NK-92 treated with Interleukin-12 subunit alpha and Interleukin-12 subunit beta, amount 100 ng/mL, for 24 hours (cell line): ENCODE data around the gene BEST2.

ENCODE experiments used
- DNase-seq: peaks from one replicate; lab custom pipeline; 2025; lab: John Stamatoyannopoulos, UW

The BEST2 gene

DNA sequence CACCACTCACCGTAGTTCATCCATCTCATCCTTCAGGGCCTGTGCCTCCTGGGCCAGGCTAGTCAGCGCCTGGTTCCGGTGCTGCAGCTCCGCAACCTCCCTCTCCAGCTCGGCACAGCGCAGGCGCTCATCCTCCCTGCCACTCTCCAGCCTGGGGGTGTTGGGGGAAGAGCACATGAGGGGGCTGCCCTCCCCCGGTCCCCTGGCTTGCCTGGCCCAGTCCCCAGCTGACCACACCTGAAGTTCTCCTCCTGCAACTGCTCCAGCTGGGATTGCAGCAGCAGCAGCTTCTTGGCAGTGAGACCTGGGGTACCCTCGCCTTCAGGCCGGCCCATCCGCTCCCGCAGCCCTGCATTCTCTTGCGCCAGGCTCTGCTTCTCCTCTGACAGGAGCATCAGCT lies 19.3 kb downstream of the BEST2 start:
- no peak for DNase-seq

DNA sequence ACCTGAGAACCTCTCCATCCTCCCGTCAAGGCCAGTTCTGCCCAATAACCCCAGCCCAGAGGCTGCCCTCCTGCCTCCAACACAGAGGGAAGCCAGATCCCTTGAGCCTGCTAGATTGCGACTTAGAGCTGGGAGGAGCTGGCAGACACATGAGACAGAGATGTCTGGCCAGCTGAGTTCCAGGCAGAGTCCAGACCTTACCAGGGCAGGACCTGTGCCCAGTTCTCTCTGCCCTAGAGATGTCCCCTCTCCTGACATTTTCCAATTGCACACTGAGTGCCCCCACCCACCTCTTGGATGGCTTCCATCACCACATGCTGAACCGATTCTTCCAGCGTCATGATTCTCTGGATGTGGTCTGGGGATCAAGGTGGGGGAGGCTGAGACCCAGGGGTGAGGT lies 20.7 kb downstream of the BEST2 start:
- DNase-seq = no peak

DNA sequence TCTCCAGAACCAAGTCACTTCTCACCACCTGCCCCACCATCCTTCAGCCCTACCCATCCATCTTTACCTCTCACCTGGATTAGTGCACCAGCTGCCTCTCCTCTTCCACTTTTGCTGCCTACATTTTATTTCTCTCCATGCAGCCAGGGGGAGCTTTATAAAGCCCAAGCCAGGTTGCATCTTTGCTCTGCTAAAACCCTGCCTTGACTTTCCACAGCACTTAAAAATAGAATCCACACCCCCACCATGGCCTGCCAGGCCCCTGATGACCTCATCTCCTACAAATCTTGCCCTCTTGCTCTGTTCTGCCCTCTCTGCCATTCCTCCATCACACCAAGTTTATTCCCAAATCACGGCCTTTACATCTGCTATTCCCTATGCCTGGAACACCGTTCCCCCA lies 22.0 kb downstream of the BEST2 start:
- DNase-seq = no peak

DNA sequence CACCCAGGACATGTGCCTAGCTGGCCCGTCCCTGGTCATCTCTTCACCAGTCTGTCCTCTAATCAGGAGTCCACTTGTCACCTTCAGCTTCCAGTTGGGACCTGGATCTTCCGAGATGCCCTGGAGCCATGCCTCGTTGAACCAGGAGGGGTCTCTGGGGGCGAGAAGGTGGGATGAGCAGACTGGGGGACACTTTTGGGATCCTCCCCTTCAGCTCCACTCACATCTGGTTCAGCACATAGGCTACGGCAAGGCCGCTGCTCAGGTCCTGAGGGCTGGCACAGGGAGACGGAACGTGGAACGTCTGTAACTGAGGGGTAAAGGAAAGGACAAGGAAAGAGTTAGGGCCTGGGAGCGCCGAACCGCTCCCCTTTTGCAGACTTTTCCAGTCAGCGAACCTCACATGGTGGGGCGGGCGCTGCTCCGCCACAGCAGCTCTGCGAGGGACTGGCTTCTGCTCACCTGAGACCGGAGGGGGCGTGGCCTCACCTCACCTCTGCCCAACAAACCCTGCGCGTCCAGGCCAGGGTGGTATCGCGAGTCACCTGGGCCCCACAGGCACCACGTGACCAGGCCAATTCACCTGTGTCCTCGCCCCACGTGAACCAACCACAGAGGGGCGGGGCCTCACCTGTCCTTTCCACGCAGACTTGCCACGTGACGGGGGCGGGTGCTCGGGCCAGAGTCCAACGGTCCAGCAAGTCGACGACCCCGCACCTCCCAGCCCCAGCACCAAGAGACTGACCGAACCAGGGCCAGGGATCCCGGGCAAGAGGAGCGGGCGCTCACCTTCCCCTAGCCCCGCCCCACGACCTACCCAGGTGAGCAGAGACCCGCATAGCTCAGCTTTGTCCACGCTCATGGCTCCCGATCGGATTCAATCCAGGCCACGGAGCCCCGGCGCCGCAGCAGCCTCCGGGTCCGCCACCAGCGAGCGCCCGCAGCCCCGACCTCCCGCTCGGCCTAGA lies 23.3 kb downstream of the BEST2 start, which contains the start of gene HOOK2:
Gene HOOK2 (minus strand): TSS at position 965 of the 968 bp plus-strand sequence. CDS start 103 bp downstream, at position 862.
- no peak for DNase-seq

DNA sequence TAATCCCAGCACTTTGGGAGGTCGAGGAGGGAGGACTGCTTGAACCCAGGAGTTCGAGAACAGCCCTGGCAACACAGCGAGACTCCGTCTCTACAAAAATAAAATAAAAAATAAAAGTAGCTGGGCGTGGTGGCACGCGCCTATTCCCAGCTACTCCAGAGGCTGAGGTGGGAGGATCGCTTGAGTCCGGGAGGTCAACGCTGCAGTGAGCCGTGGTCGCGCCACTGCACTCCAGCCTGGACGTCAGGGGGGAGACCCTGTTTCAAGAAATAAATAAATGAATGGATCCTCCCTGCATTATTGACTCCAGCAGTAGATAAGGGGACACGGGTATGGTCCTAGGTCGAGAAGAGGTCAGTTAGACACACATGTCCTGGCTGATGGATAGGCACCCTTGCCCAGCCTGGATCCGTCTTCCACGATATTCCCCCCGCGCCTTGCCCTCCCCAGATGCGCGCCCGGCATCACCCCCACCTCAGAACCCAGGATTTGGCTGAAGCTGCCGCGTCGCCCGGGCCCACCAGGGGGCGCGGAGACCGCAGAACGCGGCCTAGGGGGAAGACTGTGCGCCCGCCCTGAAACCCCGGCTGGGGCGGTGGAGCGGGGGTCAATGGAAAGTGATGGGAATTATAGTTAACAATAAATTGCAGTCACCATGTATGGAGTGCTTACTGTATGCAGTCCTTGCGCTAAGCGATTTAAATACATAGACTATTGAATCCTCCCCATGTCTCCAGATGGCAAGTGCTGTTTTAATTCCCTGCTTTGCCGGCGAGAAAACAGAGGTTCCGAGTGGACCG lies 25.8 kb downstream of the BEST2 start:
- DNase-seq = peak; percentile 66

DNA sequence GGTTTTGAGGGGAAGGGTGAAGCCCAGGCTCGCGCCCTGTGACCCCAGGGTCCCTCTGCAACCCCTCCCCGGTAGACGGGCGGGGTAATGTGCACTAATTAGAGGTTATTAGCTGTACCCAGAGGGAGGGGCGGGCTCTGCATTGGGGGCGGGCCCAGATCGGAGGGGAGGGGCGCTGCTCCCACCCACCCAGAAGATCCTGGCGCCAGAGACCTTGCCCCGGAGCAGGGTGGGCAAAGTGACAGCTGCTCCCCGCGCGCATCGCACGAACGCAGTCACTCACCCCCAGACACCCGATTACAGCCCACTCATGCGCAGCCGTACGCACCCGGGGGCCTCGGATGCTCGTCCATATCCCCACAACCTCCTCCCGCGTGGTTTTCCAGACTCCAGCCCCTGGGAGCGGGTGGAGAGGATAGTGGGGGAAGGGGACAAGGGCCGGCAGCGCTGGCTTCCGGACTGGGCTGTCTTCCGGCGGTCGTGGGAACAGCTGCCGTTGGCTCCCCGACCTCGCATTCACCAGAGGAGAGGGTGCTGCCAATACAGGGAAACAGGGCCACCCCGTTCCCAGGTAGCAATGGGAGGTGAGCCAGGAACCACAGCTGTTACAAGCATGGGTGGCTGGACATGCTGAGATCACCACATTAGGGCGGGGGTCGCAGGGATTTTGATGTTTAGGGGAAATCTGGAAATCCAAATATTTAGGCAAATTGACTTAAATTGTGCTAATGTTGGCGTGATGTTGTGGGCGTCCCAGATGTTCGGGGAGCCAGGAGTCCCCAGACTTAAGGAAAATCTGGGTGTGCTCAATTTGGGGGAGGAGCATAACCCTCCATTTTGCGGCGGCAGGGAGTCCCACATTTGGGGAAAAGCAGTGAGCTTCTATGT lies 26.7 kb downstream of the BEST2 start:
- no peak for DNase-seq

DNA sequence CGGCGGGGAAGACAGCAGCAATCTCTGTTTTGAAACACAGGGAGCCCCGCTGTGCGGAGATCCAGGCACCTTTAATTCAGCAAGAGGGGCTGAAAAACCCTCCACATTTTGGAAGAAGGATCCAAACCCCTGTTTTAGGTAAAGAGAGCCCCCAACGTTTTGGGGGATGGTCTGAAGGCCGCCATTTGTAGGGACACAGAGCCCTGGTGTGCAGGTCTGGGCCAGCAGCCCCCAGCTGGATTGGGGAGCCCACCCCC lies 27.2 kb downstream of the BEST2 start:
- no peak for DNase-seq

DNA sequence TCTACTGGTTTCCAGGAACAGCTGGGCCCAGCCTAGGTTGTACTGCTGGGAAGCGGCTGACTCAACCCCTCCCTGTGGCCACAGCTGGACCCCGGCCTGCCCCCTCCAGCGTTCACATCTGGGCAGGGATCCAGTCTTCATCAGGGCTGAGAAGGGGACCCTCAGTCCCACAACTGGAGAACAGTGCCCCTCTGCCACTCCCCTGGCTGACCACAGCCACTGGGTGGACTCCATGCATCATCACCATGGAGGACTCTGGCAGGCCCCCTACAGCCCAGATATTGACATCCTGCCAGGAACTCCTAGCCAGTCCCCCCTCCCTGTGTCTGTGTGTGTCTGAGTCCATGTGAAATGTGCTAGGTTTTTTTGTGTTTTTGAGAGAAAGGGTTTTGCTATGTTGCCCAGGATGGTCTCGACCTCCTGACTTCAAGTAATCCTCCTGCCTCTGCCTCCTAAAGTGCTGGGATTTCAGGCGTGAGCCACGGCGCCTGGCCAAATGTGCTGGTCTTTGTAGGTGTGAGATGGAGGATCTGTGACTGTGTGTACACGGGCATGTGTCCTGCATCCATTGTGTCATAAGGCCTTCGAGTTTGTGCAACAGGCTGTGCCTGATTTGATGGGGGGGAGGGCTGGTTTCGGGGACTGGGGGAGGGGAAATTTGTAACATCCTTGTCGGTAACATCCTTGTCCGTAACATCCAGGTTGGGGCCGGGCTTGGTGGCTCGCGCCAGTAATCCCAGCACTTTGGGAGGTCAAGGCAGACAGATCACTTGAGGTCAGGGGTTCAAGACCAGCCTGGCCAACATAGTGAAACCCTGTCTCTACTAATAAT lies 27.8 kb downstream of the BEST2 start:
- DNase-seq = no peak

DNA sequence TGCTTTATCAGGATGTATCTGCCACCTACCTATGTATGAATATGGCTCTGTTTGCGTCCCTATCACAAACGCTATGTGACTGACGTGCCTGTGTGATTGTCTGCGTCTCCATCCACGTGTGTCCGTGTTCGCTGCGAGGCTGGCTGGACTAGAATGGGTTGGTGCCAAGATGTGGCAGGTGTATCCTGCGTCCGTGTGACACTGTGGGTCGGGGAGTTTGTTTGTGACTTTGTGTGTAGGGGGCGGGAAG lies 30.5 kb downstream of the BEST2 start:
- DNase-seq = no peak

DNA sequence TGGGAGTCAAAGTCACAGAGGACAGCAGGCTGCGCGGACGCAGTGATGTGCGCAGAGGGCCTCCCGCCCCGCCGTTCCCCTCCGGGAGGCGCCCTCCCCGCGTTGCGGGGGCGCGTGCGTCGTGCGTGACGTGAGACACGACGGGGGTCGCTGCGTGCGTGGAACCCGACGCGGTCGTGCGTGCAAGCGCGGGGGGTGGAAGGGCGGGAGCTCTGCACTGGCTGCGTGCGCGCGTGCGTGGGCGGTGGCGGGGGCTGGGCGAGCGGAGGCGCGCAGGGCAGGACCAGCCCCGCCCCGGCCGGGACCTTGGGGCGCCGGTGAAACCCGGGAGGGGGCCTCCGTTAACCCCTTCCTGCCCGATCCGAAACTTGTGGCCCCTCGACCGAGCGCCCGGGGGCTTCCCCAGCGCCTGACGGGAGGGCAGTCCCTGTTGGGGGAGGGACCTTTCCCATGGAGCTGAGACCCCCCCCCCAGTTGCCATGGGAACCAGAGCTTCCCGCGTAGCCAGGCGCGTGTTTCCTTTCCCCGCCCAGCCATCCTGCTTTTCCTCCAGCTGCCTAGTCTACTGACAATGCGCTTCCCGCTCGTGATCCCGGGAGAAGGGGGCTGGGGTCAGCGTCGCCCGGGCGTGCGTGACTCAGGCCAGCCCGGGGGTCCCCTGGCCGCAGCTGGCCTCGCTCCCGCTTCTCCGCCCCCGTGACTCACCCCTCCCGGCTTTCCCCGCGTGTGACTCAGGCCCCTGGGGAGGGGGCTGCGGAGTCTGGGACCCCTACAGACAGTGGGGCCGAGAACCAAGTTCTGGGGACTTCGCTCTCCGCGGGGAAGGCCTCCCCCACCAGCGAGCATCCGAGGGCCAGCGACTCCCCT lies 31.1 kb downstream of the BEST2 start:
- peak; percentile 68 for DNase-seq

DNA sequence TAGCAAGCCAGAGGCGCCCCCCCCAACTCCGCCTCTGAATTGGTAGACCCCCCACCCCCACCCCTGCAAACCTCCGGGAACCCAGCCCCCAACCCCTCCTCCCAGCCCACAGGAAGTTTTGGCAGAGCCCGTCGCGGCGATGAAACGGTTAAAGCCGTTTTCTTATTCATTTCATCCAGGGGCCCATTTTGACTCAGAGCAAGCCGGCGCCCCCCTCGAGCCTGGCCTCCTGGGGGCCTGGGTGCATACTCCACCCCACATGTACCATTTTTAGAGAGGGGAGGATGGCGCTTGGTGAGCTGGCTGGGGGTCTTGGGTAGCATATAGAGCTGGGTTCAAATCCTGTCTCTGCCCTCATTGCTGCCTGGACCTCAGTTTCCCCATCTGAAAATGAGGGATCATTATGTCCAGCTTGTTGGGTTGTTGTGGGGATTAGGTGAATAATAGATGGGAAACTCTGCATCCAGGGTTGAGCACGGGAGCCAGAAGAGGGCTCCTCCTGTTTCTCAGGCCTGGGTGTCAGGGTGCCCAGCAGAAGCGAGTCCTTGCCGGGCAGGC lies 31.8 kb downstream of the BEST2 start:
- no peak for DNase-seq

DNA sequence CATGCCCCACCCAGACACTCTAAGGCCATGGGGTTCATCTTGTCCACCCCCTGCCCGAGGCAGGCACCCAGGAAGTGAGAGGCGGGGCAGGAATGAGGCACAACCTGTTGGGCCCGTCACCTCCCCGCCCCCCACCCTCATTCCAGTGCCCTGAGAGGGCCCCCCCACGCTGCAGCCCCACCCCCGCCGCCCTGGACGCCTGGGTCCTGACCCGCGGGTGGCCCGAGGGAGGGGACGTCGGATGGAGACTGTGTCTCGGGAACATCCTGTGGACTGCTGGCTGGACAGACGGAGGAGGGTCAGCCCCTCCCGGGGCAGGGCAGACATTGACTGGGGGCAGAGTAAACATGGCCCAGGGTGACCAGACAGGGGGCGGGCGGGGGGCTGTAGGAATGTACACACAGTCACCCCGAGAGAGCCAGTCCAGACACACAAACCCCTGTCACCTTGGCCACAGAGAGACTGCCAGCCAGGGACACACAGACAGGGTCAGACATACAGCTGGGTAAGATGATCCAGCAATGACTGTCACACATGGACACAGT lies 32.3 kb downstream of the BEST2 start:
- no peak for DNase-seq

DNA sequence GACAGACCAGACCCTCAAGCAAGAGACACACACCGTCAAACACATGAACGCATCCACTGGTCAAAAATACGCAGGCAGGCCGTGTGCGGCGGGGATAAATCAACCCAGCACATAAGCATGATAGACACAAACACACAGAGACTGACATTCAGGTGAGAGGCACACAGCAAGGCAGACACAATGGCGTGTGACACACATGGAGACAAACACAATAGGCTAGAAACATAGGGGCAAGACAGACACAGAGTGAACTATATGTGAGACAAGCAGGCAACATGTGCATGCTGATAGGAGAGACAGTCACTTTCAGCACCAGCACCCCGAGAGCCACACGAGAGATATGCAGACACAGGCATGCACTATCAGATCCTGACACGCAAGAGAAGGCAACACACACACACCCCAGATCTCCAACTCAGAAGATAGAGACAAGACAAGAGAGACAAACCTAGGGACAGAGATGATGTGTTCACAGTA lies 32.8 kb downstream of the BEST2 start:
- no peak for DNase-seq

DNA sequence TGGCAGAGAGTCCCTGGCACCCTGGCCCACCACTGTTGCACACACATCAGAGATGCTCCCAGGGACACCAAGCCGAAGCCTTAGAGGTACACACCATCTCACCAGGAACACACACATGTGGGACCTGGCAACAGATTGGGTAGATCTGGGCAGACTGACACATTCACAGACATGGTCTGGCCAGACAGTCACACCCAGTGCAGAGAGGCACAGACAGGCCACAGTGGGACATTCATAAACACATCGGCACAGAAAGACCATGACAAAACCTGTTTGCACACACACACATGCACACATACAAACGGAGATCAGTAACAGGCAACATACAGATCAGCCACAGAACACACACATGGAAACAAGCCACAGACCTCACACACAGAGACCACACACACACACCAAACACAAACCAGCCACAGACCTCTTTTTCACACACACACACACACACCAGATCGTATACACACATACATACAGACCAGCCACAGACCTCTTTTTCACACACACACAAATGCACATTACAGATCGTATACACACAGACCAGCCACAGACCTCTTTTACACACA lies 33.4 kb downstream of the BEST2 start:
- no peak for DNase-seq

DNA sequence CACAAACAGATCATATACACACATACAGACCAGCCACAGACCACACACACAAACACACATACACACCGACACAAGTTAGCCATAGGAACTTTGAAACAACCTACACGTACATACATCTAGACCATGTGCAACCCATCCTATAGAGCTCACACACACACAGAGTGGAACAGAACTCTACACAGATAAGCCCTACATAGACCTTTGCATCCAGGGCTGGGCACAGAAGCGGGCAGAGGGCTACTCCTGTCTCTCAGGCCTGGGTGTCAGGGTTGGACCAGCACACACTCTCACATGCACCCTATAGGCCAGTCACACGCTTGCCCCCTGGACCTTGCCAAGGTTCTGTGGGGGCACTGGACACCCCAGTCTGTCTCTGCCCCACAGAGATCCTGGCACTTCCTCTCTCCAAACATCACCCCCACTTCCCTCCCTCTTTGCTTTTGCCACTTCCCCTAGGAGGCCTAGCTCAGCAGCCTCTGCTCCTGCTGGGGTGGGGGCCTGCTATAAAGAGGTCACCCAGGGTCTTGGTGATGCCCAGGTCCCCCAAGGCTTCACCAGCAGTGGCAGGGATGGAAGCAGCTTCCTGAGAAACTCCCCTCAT lies 33.9 kb downstream of the BEST2 start:
- no peak for DNase-seq

DNA sequence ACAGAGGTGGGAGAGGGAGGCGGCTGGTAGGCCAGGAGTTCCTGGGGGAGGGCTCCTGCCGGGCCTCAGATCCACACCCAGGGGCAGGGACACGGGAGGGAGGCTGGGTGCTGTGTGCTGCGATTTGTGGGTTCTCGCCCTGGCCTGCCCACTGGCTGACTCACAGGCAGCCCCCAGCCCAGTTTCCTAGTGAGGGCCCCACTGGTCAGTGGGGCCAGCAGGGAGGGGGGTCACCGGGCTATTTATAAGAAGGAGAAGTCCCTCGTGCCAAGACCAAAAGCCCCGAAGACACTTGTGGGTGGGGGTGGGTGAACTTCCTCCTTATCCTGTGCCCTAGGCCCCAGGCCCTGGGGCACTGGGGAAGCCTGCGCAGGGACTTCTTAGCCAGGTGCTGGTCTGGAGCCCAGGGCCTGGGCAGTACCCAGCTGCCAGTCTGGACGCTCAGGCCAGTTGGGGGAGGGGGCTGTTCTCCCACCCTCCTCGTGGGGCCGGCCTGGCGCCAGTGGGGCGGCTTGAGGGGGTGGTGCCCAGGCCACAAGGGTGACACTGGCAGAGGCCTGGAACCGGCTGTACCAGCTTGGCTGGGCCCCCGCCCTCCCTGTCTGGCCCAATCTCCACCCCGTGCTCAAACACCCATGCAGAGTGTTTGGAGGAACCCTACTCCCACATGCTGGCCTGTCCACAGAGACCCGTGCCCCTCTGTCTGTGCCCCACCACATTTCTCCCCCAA lies 34.7 kb downstream of the BEST2 start:
- no peak for DNase-seq

DNA sequence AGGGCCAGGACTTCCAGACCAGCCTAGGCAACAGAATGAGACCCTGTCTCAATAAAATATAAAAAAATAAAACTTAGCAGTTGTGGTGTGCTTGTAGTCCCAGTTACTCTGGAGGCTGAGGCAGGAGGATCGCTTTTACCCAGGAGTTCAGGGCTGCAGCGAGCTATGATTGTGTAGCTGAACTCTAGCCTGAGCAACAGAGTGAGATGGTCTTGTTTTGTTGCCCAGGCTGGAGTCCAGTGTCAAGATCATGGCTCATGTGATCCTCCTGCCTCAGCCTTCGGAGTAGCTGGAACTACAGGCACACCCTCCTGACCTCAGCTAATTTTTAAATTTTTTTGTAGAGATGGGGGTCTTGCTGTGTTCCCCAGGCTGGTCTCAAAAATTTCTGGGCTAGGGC lies 35.4 kb downstream of the BEST2 start:
- no peak for DNase-seq

DNA sequence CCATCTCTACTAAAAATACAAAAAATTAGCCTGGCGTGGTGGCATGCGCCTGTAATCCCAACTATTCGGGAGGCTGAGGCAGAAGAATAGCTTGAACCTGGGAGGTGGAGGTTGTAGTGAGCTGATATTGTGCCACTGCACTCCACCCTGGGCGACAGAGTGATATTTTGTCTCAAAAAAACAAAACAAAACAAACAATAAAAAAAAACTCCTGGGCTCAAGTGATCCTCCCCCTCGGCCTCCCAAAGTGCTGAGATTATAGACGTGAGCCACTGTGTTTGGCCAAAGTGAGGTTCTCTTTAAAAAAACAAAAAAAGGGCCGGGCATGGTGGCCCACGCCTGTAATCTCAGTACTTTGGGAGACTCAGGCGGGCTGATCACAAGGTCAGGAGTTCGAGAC lies 35.9 kb downstream of the BEST2 start:
- DNase-seq = no peak
